GM21526 (cell line): Measurements from ENCODE around the gene FNTB.

ENCODE experiments used
- ATAC-seq: cut with Tn5 transposase; IDR thresholded peaks from one replicate; pipeline ENCODE4 v1.9.1; 2021; ENCODE audit warnings: moderate library complexity; ENCODE audit not compliant: unreplicated experiment, low FRiP score

The FNTB gene, protein sequence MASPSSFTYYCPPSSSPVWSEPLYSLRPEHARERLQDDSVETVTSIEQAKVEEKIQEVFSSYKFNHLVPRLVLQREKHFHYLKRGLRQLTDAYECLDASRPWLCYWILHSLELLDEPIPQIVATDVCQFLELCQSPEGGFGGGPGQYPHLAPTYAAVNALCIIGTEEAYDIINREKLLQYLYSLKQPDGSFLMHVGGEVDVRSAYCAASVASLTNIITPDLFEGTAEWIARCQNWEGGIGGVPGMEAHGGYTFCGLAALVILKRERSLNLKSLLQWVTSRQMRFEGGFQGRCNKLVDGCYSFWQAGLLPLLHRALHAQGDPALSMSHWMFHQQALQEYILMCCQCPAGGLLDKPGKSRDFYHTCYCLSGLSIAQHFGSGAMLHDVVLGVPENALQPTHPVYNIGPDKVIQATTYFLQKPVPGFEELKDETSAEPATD

DNA sequence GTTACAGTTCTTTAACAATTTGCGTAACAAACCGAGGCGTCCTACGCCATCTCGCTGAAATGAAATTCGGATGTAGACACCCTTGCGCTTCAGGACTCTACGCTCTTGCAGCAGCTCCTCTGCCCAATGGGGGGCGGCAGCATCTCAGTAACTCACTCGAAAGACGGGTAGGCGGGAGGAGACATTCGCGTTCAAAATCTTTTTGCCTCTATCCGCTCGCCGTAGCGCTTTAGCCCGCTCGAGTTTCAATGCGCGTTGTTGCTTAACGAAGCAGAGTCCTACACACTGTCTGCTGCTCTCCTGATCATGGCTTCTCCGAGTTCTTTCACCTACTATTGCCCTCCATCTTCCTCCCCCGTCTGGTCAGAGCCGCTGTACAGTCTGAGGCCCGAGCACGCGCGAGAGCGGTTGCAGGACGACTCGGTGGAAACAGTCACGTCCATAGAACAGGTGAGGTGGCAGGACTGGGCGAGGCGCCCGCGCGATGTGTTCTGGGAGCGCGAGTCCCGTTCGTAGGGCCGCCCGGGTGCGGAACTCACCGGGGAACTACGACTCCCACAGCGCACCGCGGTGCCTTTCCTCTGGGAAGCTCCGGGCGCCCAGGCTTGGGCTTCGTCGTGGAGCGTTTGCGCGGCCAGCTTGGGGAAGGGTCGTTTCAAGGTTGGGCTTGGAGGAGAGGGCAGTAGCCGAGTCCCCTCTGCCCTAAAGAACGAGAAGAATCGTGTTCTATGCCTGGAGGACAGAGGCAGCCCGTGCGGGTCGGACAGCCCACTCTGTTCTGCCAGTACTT, at the start of gene FNTB:
Gene FNTB, plus strand, starts transcription at position 248 of the 790 bp plus-strand sequence. Its CDS starts 59 bp downstream, at position 307.
- peak; percentile 86 for ATAC-seq

DNA sequence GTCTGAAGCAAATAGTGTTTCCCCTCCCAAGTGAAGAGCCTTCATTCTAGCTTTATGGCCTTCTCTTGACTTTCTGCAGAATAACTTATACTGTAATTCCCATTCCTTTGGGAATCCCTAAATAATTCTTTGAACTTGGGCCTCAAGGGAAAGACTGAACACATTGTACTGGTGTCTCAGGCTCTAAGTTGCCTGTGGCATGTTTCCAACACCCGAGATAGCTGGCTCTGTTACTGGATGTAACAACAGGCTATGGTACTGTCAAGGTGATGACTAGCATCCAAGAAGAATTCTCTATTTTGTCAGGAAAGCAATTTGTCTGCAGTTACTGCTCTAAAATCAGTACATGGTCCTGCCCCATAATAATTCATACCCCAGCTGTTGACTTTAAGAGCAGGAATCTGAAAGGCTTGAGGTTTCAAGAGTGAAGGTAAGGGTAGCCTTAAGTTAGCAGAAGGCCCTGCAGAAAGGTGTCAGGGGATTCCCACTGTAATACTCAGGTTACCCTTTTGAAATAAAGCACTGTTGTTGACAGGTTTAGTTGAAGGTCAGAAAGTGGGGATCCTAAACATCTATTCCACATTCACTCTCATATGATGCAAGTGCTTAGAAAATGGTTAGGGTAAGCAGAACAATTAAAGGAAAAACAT, 49.4 kb upstream of the FNTB start:
- ATAC-seq = no peak

DNA sequence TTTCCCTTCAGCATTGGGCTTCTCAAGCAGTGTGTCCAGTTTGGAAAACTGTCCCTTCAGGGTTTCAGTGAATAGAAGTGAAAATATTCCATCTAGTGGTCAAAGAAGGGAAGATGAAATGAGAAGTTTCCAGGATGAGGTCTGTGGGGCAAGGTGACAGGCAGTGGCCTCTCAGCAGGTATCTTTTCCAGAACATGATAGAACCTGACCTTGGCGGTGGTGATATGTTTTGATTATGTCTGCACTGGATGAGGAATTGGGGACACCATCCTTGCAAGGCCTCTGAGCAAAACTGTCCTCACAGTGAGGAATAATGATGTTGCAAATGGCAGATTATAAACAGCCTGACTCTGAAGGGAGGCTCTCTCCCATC, 48.9 kb upstream of the FNTB start:
- no peak for ATAC-seq

DNA sequence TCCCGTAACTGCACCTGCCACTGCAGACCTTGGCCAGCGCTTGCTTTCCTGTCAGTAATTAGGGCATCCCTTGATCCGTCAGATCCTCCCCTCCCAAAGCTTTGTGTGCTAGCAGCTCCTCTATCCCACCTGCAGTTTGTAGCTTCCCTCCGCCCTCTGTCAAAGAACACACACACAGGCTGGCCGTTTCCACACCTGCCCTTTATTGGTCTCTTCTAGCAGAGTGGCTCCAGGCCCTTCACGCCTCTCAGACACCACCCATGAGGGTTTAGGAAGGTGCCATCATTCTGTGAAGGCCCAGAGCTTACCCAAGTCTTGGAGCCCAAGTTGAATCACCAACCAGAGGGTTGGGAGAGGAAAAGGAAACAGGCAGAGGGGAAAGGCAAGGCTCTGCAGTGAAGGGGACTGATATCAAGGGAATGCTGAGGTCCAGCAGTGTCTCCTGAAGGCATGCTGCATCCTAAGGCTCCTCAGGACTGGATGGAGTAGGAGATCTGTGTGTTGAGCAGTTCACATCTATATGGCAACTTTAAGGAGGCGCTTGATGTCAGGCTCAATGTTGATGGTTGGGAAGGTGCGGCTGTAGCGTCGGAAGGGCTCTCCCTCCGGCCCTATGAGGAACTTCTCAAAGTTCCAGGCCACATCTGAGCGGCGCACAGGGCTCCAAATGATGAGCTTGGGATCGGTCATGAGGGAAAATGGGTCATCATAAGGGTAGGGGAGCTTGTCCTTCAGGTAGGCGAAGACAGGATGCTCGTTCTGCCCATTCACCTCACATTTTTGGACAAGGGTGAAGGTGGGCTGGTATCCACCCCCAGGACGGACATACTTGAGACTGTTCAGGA, 47.5 kb upstream of the FNTB start:
- ATAC-seq = no peak

DNA sequence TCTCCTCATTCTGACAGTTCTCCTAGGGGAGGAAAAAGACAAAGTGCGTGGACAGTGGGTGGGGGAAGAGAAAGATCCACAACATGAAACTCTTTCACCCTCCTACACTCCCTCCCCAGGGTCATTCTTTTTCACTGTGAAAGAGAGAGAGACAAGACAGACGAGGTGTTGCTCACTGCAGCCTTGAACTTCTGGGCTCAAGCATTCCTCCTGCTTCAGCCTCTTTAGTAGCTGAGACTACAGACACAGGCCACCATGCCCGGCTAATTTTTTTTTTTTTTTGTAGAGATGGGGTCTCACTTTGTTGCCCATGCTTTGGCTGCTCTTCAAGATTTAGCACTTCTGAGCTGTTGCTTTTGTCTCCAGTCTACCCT, 46.9 kb upstream of the FNTB start:
- ATAC-seq = no peak

DNA sequence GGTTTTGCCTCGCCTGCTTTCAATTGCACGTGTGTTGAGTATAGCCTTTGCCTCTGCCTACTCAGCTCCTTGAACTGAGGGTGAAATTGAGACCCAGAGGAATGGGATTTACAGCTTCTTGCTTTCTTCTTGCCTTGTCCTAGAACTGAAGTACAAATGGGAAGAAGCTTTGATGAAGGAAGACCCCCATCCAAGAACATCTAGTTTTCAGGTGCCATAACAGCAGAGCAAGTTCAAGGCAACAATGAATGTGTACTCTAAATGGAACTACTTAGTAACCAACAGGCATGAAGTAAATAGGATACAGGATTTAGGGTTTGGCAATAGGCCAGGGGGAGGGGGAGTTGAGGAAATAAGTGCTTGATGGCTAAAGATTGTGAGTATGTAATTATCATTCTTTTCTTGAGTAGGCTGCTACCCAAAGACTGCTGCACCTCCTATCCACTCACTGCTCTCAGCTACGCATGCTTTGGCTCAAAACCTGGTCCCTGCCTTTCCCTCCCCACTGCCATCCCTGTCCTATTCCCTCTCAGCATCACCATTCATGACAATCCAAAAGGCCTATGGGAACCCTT, 46.3 kb upstream of the FNTB start:
- no peak for ATAC-seq

DNA sequence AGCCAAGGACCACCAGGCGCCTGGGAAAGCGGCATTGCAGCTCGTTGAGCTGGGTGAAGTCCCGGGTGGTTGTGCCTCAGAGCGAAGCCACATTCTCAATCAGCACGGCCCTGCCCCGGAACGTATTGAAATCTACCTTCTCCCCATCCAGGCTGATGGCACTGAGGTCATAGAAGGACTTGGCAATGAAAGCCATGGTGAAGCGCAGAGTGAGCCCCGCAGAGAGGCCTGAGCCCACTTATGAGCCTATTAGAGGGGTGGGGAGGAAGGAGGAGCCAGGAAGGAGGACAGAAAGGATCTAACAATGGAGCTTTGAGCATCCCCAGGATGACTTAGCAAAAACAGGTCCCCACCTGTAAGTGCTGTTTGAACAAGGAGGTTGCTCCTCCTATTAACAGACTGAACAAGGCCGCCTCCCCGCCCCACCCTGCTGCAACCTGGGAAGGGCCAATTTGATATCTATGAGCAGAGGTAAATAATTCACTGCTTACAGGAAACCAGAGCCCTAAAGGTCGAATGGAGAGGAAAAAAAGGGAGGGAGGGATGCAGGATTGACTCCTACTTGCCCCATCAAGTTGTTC, 44.1 kb upstream of the FNTB start, which contains the start of gene GPX2:
Gene GPX2, minus strand, starts transcription at position 215 of the 581 bp plus-strand sequence. Its CDS starts 19 bp downstream, at position 196.
- no peak for ATAC-seq

DNA sequence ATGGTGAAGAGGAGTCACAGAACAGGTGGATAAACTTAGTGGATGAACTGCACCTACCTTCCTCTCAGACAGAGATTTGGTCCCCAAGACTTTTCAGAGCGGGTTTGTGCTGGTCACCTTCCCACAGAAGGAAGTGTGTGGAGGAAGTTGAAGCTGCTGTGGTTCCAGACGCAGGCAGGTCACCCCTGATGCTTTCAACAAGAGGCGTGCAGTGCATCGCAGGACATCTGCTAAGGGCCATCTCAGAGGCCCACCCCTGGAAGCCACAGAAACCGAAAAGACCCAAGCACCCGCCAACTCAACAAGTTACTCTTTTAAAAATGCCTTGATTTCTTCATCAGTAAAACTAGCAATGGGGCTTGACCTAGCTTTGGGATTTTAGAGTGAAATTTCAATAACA, 43.1 kb upstream of the FNTB start:
- ATAC-seq = no peak

DNA sequence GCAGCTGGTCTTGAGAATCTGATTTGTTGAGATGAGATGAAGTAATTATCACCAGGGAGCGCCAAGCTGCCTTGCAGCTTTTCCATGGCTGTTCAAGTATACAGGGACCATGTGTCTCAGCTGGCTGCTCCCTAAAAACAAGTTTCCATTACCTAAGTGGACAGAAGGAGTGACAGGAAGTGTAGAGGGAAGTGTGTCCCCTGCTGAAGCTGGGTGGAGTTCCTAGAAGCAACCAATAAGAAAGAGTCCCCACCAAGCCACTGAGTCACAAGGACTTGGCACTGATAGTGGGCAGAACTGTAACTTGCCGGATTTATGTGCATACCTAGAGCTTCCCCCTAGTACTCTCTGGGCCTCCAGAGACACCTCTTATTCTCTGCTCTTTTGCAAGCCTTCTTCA, 42.7 kb upstream of the FNTB start:
- no peak for ATAC-seq

DNA sequence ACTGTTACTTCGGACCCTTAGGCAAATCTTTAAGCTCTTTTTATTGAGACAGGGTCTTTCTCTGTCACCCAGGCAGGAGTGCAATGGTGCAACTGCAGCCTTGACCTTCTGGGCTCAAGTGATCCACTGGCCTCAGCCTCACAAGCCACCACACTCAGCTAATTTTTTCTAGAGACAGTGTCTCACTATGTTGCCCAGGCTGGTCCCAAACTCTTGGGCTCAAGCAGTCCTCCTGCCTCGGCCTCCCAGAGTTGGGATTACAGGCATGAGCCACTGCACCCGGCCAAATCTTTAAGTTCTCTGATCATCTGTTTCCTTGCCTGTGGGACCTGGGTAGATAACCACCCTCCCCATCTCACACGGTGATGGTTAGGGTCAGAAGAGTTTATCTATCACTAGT, 41.8 kb upstream of the FNTB start:
- no peak for ATAC-seq

DNA sequence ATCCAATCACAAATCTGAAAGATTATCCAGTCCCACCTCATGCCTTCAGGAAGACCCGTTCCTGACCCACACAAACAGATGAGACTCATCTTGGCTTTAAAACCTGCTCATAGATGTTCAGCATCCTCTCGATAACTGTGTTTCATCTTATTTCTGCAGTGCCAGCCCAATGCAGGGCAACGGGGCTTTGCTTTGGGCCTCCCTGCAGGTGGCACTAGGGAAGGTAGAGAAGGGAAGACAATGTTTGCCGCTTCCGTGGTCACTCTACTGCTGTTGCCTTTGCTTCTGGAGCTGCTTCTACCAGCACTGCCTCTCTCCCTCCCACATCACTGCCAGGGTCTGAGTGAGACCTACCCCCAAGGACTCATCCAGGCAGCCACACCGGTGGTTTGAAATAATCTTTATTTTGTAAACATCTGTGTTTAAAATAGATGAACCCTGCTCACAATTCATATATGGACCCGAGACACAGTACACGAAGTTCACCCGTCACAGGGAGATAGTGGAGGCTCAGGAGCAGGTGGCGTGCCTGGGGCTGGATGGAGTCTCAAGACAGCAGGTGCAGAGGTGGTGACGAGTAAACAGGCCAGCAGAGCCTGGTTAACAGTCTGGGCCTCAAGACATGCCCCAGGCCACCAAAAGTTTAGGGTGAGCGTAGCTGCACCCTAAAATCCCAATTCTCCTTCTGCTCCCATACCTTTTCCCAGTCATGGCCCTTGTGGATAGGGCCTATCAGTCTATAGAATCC, 41.1 kb upstream of the FNTB start:
- no peak for ATAC-seq

DNA sequence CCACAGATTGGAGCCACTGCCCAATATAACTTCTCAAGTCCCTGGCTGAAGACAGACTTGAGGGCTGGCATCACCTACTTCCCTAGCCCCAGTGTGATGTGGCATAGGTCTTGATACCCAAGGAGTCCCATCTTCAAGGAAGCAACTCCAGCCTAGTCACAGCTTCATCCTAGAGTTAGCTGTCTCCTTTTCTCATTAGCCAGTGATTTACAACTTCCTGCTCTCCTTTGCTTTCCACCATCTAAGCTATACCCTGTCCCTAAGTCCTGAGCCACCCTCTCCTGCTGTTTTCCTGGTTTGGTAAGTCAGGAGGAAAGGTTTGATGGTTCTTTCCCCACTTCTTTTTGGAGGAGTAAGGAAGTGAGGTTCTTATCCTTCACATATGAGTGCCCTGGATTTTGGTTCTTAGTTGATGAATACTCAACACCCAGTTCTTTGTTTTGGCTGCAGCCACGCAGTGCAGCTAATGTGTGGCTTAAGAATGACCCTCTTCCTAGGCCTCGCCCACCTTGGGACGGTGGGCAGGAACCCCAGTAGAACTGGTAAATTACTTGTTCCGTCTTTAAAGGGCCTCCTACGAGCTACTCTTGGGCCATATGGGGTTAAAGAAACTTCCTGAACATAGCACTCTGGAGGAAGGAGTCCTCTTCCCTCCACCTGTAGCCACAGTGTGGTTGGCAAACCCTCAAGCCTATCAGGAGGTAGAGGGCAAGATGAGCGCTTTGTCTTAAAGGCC, 40.2 kb upstream of the FNTB start:
- no peak for ATAC-seq

DNA sequence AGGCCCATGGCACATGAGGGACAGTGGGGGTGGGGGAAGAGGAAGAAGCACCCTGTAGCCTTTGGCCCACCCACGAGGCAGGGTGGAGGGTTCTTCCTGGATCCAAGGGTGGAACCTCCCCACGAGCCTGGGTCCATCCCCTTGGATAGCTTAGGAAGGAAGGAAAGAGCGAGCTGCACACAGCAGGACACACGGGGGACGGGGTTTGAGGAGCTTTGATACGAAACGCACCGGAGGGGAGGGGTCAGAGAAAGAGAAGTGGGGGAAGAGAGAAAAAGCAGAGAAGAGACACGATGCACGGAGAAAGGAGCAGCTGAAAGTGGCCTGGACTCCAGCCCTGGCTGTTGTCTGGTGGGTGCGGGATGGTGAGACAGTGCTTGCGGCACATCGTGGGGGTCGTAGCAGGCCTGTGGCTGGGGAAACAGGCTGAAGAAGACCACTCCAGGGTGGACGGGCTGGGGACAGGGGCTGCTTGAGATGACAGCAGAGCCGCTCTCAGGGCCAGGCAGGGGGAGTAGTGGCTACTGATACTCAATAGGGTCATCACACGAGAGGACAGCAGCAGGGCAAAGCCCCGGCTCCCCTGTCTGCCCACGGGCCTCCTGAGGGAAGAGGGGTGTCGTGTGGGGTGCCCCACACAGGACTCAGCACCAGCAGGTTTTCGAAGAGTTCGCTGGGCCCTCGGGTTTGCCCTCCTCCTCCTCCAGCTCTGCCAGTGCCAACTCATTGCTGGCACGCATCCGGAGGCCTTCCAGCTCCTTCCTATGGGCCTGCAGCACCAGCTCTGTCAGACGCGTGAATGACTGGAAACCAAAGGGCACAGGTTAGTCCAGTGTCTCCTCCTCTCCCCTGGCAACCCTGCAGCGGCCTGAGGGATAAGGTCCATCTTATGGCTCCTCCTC, 38.7 kb upstream of the FNTB start:
- no peak for ATAC-seq

DNA sequence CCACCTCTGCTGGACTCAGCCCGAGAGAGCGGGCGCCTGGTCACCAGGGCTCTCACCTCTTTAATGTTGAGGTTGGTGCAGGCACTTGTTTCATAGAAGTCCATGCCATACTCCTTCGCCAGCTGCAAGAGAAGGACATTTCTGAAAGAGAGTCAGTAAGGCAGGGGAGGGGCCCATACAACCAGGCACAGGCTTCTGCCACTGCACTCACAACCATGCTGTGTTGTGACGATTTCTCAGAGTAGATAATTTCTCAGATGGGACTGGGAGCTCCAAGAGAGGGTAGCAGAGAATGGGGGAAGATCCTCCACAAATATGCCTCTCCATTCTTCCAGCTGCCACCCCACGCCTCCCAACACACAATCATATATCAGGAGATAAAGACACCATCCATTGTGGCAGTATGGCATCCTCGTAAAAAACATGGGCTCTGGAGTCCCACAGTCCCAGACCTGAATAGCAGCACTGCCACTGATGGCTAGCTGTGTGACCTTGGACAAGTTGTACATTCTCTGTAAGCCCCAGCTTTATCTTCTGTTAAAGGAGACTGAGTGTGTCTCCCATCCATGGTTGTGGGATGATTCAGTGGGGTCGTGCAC, 38.0 kb upstream of the FNTB start:
- ATAC-seq = no peak

DNA sequence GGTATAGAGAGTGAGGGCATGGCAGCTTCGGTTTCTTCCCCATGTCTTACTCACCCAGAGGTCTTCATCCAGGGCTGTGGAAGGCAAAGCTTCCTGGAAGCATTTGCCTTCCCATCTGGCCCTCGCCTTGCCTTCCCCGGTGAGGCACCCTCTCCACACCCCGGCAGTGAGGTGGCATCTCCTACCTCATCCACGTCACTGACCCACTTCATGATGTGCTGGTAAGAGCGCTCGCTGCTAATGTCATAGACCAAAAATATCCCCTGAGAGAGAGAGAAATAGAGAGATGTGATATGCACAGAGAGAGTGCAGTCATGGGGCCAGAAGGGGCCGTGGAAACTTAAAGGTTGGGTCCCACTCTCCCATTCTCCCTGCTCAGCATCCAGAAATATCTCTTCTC, 35.8 kb upstream of the FNTB start:
- ATAC-seq = no peak

DNA sequence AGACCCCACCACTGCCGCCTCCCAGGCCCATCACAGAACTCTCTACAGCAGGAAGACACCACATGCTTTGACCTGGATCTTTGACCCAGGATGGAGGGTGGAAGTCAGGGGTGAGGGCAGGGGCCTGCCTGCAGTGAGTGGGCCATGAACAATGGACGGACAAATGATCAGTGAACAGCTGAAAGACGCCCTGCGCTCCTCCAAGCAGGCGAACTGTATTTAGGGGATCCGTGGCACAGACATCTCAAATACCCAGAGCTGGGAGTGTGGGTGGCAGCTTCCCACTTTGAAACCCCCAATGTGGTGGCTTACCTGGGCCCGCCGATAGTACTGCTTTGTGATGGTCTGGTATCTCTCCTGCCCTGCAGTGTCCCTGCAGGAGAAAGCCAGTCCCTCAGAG, 35.4 kb upstream of the FNTB start:
- no peak for ATAC-seq

DNA sequence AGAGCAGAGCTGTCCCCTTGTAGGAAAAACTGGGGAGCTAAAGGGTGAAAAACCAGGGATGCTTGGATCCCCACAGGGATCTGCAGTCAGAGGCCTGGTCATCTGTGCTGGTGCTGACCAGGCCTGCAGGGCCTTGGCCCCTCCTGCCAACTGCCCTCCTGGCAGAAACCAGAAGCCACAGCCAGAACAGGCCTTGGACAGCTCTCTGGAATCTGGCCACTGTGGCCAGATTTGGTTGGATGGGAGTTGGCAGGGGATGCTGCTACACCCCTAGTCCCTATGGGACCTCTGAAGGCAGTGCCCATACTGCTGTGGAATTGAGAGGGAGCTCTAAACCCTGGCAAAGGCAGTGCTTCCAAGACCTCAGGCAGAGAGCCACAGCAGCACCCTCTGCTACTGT, 35.0 kb upstream of the FNTB start:
- ATAC-seq = no peak
